Activated CD4-positive, CD25-positive, alpha-beta regulatory T cell (primary cell): ENCODE data around the gene DEPDC5.
A peak's percentile ranks its signal among the peaks of the same experiment; 100 is the strongest.
"Not testable (repeated sequence)": the region's sequence is repeated elsewhere in the genome, so short reads cannot be mapped to it uniquely, and the experiment has no call there.

ENCODE experiments used
- DNase-seq, 4 experiments: peaks; one replicate each; lab custom pipeline; 2025; lab: John Stamatoyannopoulos, UW

The DEPDC5 gene

DNA sequence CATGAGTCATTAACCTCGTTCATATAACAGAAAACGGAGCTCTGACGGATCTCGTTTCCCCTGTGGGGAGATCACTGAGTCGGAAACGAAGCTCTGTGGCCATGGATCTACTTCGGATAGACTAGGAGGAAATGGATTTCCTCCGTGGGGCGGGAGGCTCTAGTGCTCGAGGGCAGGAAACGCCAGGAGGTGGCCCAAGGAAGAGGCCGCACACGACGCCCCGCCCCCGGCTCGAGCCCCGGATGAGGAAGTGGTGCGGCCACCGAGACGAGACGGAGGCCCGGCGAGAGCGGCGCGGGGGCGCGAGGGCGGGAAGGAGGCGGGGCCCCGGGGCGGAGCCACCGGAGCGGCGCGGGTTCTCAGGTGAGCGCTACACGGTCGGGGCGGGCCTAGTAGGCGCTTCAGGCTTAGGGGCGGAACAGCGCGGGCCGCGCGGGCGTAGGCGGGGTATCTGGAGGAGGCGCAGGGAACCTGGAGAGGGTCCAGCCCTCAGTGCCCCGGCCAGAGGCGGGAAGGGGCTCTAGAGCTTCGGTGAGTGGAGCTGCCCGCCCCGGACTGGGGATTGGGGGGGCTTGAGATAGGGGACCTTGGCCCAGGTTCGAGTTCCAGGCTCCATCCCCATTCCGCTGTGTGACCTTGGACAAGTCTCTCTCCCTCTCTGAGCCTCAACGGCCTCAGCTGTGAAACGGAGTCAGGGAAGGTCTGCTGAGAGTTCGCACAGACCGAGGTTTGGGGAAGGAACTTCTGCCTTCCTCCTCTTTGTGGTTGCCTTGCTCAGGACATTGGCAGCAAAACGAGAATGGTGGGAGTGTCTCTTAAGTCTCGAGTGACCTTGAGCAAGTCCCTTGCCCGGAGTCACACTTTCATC lies at the start of gene DEPDC5:
TSS of gene DEPDC5 (plus strand) at position 386 of the 868 bp plus-strand sequence. CDS start 903 bp downstream, outside the sequence.
- DNase-seq = peak; percentile 92 to 95 (median 94)

GRCh38 chr22:31707519-31707918 lies 46.3 kb upstream of the DEPDC5 start:
- no peak for DNase-seq

- not testable (repeated sequence) for DNase-seq
Measured at GRCh38 chr22:31711226-31711625, 42.6 kb upstream of the DEPDC5 start.

GRCh38 chr22:31715147-31715778 lies 38.6 kb upstream of the DEPDC5 start:
- DNase-seq = no peak

DNA sequence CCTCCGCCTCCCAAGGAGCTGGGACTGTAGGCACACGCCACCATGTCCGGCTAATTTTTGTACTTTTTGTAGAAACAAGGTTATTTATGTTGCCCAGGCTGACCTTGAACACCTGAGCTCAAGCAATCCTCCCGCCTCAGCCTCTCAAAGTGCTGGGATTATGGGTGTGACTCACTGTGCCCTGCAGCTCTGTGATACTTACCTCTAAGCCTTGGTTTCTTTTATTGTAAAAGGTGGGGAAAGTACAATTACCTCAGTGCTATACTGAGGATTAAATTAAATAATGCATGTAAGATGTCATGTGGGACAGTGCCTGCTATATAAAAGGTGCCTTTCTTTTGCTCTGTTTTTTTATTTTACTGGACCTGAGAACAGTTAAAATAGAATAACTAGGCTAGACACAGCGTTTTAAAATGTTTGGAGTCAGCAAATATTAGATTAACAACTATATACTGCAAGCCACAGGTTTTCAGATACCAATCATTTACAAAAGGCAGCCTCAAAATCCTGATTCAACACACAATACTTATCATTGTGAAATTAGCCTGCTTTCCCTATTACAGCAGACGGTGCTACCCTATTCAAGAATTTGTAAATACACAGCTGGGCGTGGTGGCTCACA lies 33.9 kb upstream of the DEPDC5 start:
- DNase-seq = no peak

- no peak for DNase-seq
Measured at GRCh38 chr22:31723723-31724122, 30.1 kb upstream of the DEPDC5 start.

GRCh38 chr22:31726692-31727091 lies 27.1 kb upstream of the DEPDC5 start:
- no peak for DNase-seq

DNA sequence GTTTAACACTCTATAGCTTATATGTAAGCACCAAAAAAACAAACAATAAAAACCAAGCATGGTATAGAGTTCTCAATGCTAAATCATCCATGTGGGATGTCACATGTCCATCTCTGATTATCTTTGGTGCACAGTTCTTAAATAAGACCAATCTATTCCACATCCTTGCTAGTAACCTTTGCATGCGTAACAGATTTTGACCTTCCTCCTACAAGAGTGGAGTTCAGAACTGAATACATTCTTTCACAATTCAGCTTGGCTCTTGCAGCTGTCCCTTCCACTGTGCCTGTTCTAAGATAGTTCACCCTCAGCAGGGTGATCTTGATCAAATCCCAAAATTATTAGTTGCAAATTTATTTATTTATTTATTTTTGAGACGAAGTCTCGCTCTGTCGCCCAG lies 25.0 kb upstream of the DEPDC5 start:
- no peak for DNase-seq

DNA sequence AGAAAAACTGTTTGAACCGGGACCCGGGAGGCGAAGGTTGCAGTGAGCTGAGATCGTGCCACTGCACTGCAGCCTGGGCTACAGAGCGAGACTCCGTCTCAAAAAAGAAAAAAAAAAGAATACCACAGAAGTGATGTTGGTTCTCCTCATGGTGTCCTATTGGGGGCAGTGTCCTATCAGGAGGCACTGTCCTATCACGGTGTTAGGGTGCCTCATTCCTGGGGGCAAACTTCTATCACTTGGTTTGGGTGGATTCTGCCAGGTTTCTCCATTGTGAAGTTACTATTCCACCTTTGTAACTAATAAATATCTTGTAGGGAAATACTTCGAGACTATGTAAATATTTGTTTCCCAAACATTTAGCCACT lies 23.5 kb upstream of the DEPDC5 start:
- DNase-seq = no peak

DNA sequence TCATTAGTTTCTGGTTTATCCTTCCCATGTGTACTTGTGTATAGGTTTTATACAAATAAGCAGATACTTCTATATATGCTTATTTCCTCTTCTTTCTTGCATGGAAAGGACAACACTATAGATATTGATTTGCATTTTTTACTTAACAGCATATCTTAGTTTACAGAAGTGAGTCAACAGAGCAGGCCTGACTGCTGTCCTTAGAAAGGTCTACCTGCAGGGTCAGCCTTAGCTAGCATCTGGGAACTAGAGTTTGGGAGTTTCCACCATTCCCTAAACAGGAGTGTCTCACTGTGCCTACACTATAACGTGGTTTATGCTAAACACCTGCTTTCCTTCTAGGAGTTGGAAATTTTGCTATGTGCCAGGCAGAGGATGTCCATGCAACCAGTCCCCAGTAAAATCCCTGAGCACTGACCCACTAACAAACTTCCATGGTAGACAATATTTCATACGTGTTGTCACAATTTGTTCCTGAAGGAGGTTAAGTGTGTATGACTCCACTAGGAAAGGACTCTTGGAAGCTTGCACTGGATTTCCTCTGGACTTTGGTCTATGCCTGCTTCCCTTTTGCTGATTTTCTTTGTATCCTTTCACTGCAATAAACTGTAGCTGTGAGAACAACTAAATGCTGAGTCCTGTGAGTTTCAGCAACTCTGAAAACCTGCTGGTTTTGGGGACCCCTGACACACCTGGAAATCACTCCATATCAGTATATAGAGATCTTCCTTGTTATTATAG lies 21.6 kb upstream of the DEPDC5 start:
- no peak for DNase-seq

DNA sequence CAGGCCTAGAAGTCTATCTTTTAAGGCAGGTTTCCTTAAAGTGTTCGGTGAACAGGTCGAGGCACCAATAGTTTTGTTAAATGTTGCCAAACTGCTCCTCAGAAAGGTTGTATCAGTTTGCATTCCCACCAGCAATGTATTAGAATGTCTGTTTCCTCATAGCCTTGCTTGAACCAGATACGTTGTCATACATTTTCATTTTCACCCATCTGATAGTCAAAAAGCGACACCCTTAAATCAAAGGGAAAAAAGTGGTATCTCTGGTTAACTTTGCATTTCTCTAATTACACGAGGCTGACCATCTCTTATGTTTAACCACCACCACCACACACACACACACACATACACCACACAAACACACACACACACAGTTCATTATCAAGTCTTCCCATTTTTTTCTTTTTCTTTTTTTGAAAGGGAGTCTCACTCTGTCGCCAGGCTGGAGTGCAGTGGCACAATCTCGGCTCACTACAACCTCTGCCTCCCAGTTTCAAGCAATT lies 20.2 kb upstream of the DEPDC5 start:
- DNase-seq = no peak

DNA sequence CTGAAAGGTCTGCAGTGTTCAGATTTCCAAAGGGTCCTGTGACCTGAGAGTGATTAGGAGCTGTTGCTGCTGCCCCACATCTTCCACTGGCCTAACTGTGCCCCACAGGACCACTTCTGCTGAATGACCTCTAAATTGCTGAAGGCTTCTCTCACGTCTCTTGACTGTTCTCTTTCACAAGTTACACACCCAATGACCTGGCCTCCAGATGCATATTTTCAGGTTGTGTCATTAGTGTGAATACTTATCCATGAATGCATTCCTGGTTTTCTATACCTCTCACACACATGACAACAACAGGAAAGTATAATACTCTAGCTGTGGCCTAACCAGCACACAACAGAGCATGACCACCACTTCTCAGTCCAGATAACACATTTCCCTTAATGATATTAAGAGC lies 19.3 kb upstream of the DEPDC5 start:
- DNase-seq = no peak

GRCh38 chr22:31736458-31736857 lies 17.4 kb upstream of the DEPDC5 start:
- no peak for DNase-seq

DNA sequence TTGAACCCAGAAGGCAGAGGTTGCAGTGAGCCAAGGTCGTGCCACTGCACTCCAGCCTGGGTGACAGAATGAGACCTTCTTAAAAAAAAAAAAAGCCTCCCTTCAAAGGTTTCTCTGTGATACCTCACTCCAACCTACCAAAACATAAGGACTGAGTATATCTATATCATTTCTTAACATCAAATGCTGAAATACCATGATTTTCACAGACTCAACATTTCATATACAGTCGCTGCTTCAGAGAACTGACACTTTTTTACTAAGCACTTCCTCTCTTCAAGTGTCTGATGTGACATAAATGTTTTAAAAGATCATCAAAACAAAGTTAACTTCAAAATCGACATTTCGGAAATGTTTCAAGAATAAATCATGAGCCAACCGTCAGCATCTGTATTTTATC lies 15.9 kb upstream of the DEPDC5 start:
- DNase-seq = no peak

- DNase-seq = no peak
Measured at GRCh38 chr22:31738566-31738965, 15.3 kb upstream of the DEPDC5 start.

- DNase-seq = no peak
Measured at GRCh38 chr22:31739795-31740201, 14.0 kb upstream of the DEPDC5 start.

DNA sequence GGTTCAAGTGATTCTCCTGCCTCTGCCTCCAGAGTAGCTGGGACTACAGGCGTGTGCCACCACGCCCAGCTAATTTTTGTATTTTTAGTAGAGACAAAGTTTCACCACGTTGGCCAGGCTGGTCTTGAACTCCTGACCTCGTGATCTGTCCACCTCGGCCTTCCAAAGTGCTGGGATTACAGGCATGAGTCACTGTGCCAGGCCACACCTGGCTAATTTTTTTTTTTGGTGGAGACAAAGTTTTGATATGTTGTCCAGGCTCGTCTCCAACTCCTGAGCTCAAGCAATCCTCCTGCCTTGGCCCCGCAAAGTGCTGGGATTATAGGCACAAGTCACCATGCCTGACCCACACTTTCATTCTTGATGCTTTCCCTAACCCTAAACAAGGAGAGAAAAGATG lies 13.5 kb upstream of the DEPDC5 start:
- DNase-seq = not testable (repeated sequence)

- no peak for DNase-seq
Measured at GRCh38 chr22:31742115-31742514, 11.7 kb upstream of the DEPDC5 start.

GRCh38 chr22:31742682-31743081 lies 11.1 kb upstream of the DEPDC5 start:
- no peak for DNase-seq

DNA sequence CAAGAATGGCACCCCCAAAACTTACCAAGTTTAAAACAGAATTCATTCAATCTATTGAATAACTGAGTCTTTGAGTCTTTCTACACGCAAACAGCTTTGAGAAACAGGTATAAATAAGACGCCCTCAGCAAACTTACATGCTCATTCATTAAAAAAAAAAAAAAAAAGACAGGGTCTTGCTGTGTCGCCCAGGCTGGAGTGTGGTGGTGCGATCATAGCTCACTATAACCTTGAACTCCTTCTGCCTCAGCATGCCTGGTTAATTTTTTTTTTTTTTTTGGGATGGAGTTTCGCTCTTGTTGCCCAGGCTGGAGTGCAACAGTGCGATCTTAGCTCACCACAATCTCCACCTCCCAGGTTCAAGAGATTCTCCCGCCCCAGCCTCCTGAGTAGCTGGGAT lies 9.9 kb upstream of the DEPDC5 start:
- DNase-seq = no peak

GRCh38 chr22:31747441-31747840 lies 6.4 kb upstream of the DEPDC5 start:
- DNase-seq = no peak

DNA sequence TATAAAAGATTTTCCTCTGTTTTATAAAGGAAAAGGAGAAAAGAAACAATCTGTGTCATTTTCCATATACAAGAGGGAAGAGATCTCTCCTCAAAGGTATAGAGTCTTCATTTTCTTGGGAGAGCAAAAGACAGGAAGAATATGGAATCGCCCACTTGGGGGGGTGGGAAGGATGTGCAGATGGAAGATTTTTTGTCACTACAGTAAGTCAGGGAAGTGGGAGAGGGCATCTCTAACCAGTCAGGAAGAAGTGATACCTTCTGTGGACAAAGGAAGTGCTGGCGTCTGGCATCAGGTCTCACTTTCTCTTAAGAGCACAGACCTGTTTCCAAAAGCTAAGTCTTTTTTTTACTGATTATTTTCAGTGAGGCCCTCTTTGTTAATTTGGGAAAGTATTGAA lies 5.3 kb upstream of the DEPDC5 start:
- no peak for DNase-seq
